IMR-90 (cell line): Measurements from ENCODE around the gene OR6K6. TPM values are rescaled to one million over a fixed set of nuclear protein-coding genes. Genes with fewer than 3 reads are reported as not detected.

Experiments
- ATAC-seq: fragments of 200-7000 bp; cut with Tn5 transposase; 2 replicates; pipeline ENCODE4 v1.9.1; 2020; ENCODE audit warnings: low read depth, mild to moderate bottlenecking, moderate library complexity
- BruUV-seq: library from RNA; stranded (reverse); fragments of 400-500 nt; replicated peaks from 2 replicates; lab custom pipeline; 2021; lab: Mats Ljungman, UMichigan
- CTCF ChIA-PET: fragments of 300-600 bp; formaldehyde crosslinking; extraction: SDS; loops from one replicate; lab custom pipeline; 2021; ENCODE audit warnings: antibody characterized with exemption; lab: Yijun Ruan, JAX
- POLR2A ChIA-PET: fragments of 300-600 bp; sonication (Branson Sonifier 250); formaldehyde crosslinking; loops from one replicate; lab custom pipeline; 2022; ENCODE audit warnings: antibody characterized with exemption; ENCODE audit not compliant: unreplicated experiment; lab: Charles Lee
- DNase-seq: peaks from one replicate; pipeline ENCODE4 v3.0.0; 2013
- H2AFZ ChIP-seq: replicated peaks from 2 replicates; pipeline ENCODE3; 2013; ENCODE audit warnings: low read length, mild to moderate bottlenecking; ENCODE audit not compliant: poor library complexity
- H2AK5ac ChIP-seq: 2 replicates; pipeline ENCODE4 v1.6.1; 2013; ENCODE audit warnings: low read depth, low read length, inconsistent platforms
- H2AK9ac ChIP-seq: replicated peaks from 2 replicates; pipeline ENCODE3; 2013; ENCODE audit warnings: mild to moderate bottlenecking, low read depth, low read length, moderate library complexity; ENCODE audit not compliant: poor library complexity
- H2BK120ac ChIP-seq: 2 replicates; pipeline ENCODE4 v1.6.1; 2013; ENCODE audit warnings: low read depth, low read length, inconsistent platforms
- H2BK15ac ChIP-seq: 3 replicates; pipeline ENCODE4 v1.6.1; 2013; ENCODE audit warnings: low read depth, low read length, inconsistent platforms
- H2BK20ac ChIP-seq: 2 replicates; pipeline ENCODE4 v1.6.1; 2013; ENCODE audit warnings: low read depth, mild to moderate bottlenecking, inconsistent platforms, low read length, moderate library complexity
- H2BK5ac ChIP-seq: 2 replicates; pipeline ENCODE4 v1.6.1; 2013; ENCODE audit warnings: mild to moderate bottlenecking, low read depth, low read length, inconsistent platforms; ENCODE audit not compliant: poor library complexity, severe bottlenecking
- H3K14ac ChIP-seq: replicated peaks from 2 replicates; pipeline ENCODE4 v1.6.1; 2013; ENCODE audit warnings: low read depth, low read length, inconsistent platforms
- H3K18ac ChIP-seq: 2 replicates; pipeline ENCODE4 v1.6.1; 2013; ENCODE audit warnings: low read depth, low read length, control low read depth
- H3K23ac ChIP-seq: 2 replicates; pipeline ENCODE4 v1.6.1; 2013; ENCODE audit warnings: low read depth, low read length, inconsistent platforms
- H3K27ac ChIP-seq: 2 replicates; pipeline ENCODE4 v1.5.1; 2013; ENCODE audit warnings: mild to moderate bottlenecking, control low read depth, low read length; ENCODE audit not compliant: insufficient read depth
- H3K27me3 ChIP-seq: 2 replicates; pipeline ENCODE4 v1.6.1; 2013; ENCODE audit warnings: low read length; ENCODE audit not compliant: control insufficient read depth, insufficient read depth
- H3K36me3 ChIP-seq: 2 replicates; pipeline ENCODE4 v1.6.1; 2013; ENCODE audit warnings: low read length, mixed read lengths; ENCODE audit not compliant: control insufficient read depth, insufficient read depth
- H3K4ac ChIP-seq: 2 replicates; pipeline ENCODE4 v1.6.1; 2013; ENCODE audit warnings: low read depth, low read length, inconsistent platforms
- H3K4me1 ChIP-seq: 2 replicates; pipeline ENCODE4 v1.6.1; 2013; ENCODE audit warnings: low read length, mixed read lengths; ENCODE audit not compliant: control insufficient read depth, insufficient read depth
- H3K4me2 ChIP-seq: 2 replicates; pipeline ENCODE4 v1.6.1; 2013; ENCODE audit warnings: low read depth, mild to moderate bottlenecking, control low read depth, low read length, moderate library complexity
- H3K4me3 ChIP-seq: 2 replicates; pipeline ENCODE4 v1.5.1; 2013; ENCODE audit warnings: low read depth, mild to moderate bottlenecking, control low read depth, low read length, moderate library complexity; ENCODE audit not compliant: insufficient read depth
- H3K56ac ChIP-seq: 2 replicates; pipeline ENCODE4 v1.6.1; 2013; ENCODE audit warnings: low read length, inconsistent platforms; ENCODE audit not compliant: insufficient read depth; ENCODE audit errors: extremely low read depth
- H3K79me1 ChIP-seq, 2 experiments: 2 replicates each; pipeline ENCODE4 v1.6.1; 2013; ENCODE audit warnings: low read length in 2 of 2, inconsistent platforms in 1 of 2, low read depth in 1 of 2
- H3K9ac ChIP-seq: 2 replicates; pipeline ENCODE4 v1.6.1; 2013; ENCODE audit warnings: low read depth, low read length, control low read depth
- H3K9me1 ChIP-seq: 2 replicates; pipeline ENCODE4 v1.6.1; 2013; ENCODE audit warnings: low read length, inconsistent platforms; ENCODE audit not compliant: insufficient read depth
- H3K9me3 ChIP-seq: 2 replicates; pipeline ENCODE4 v1.6.1; 2013; ENCODE audit warnings: low read length; ENCODE audit not compliant: control insufficient read depth, insufficient read depth
- H4K20me1 ChIP-seq: 2 replicates; pipeline ENCODE4 v1.6.1; 2013; ENCODE audit warnings: low read length, inconsistent platforms; ENCODE audit not compliant: insufficient read depth
- H4K5ac ChIP-seq: 2 replicates; pipeline ENCODE4 v1.6.1; 2013; ENCODE audit warnings: mild to moderate bottlenecking, low read depth, low read length, control low read depth
- H4K8ac ChIP-seq, 2 experiments: 2 replicates each; pipeline ENCODE4 v1.6.1; 2013; ENCODE audit warnings: low read depth in 2 of 2, low read length in 2 of 2, control low read depth in 1 of 2, inconsistent platforms in 1 of 2
- H4K91ac ChIP-seq: 2 replicates; pipeline ENCODE4 v1.6.1; 2013; ENCODE audit warnings: low read depth, low read length, inconsistent platforms; ENCODE audit not compliant: insufficient read depth
- BHLHE40 ChIP-seq: fragments of 150-350 bp; IDR thresholded peaks from 2 replicates; pipeline ENCODE4 v1.6.1; 2016; ENCODE audit warnings: mild to moderate bottlenecking, low read depth, low read length
- CEBPB ChIP-seq: IDR thresholded peaks from 2 replicates; pipeline ENCODE4 v1.6.1; 2012; ENCODE audit warnings: low read depth, low read length, improper control_type of control experiment
- CHD1 ChIP-seq: IDR thresholded peaks from 2 replicates; pipeline ENCODE4 v1.6.1; 2012; ENCODE audit warnings: low read depth, low read length, improper control_type of control experiment
- CTCF ChIP-seq: conservative IDR thresholded peaks from 2 replicates; pipeline ENCODE4 v1.5.1; 2012; ENCODE audit warnings: mild to moderate bottlenecking, low read depth, low read length, improper control_type of control experiment
- FOS ChIP-seq: fragments of 150-350 bp; IDR thresholded peaks from 2 replicates; pipeline ENCODE4 v1.6.1; 2016; ENCODE audit warnings: low read depth, low read length
- MAFK ChIP-seq: IDR thresholded peaks from 2 replicates; pipeline ENCODE4 v1.6.1; 2012; ENCODE audit warnings: low read depth, low read length, improper control_type of control experiment
- MAZ ChIP-seq: IDR thresholded peaks from 2 replicates; pipeline ENCODE4 v1.6.1; 2012; ENCODE audit warnings: low read depth, mild to moderate bottlenecking, low read length, improper control_type of control experiment, moderate library complexity, borderline replicate concordance
- MXI1 ChIP-seq: IDR thresholded peaks from 2 replicates; pipeline ENCODE4 v1.6.1; 2012; ENCODE audit warnings: low read depth, mild to moderate bottlenecking, low read length, moderate library complexity, borderline replicate concordance
- NFE2L2 ChIP-seq: fragments of 150-350 bp; IDR thresholded peaks from 2 replicates; pipeline ENCODE4 v1.6.1; 2016; ENCODE audit warnings: low read depth, mild to moderate bottlenecking, low read length
- POLR2A ChIP-seq: IDR thresholded peaks from 2 replicates; pipeline ENCODE4 v1.6.1; 2012; ENCODE audit warnings: mild to moderate bottlenecking, low read depth, low read length
- RAD21 ChIP-seq: IDR thresholded peaks from 2 replicates; pipeline ENCODE4 v1.6.1; 2012; ENCODE audit warnings: low read length, improper control_type of control experiment
- RCOR1 ChIP-seq: IDR thresholded peaks from 2 replicates; pipeline ENCODE4 v1.6.1; 2012; ENCODE audit warnings: mild to moderate bottlenecking, low read length, improper control_type of control experiment; ENCODE audit not compliant: insufficient replicate concordance
- SMC3 ChIP-seq: fragments of 150-350 bp; IDR thresholded peaks from 2 replicates; pipeline ENCODE4 v1.6.1; 2016; ENCODE audit warnings: low read depth, mild to moderate bottlenecking, antibody characterized with exemption, low read length, moderate library complexity
- USF2 ChIP-seq: fragments of 150-350 bp; IDR thresholded peaks from 2 replicates; pipeline ENCODE4 v1.6.1; 2017; ENCODE audit warnings: mild to moderate bottlenecking, antibody characterized with exemption, low read length, low read depth
- WGBS, 2 experiments: methylation state at CpG; one replicate each; pipeline versions ENCODE4 v1.1.5 to v1.1.7; 2013; ENCODE audit warnings: missing lambda C conversion rate in 2 of 2; ENCODE audit not compliant: insufficient read length in 1 of 2; ENCODE audit errors: extremely low coverage in 2 of 2; 5-methylcytosine and 5-hydroxymethylcytosine counted together
- dilution Hi-C: fragments of 300-500 bp; cut with HindIII; formaldehyde crosslinking; loops from one replicate; pipeline ENCODE4 v1.14.3; 2018; ENCODE audit warnings: low sequenced_read_pairs; ENCODE audit not compliant: unreplicated experiment
- in situ Hi-C: fragments of 300-500 bp; cut with MboI; formaldehyde crosslinking; loops from 3 replicates; pipeline ENCODE4 v1.14.3; 2019; ENCODE audit warnings: low sequenced_read_pairs, inconsistent platforms, mixed read lengths
- intact Hi-C: fragments of 100-400 bp; cut with micrococcal nuclease; formaldehyde crosslinking; loops from 2 replicates; pipeline ENCODE4 v1.10.0; 2022
- polyA plus RNA-seq, 3 experiments: library from polyadenylated mRNA; depleted of rRNA; stranded (reverse); fragments of >200 nt; gene quantifications; 2 replicates each; pipeline ENCODE4 v1.2.3, GENCODE V29; 2012; ENCODE audit warnings: low replicate concordance in 1 of 3
- total RNA-seq: library from RNA; depleted of rRNA; stranded (reverse); fragments of >200 nt; gene quantifications from 2 replicates; pipeline ENCODE4 v1.2.3, GENCODE V29; 2012
- TF ChIP-seq, protein P1 (sequence below): fragments of 150-350 bp; IDR thresholded peaks from 2 replicates; pipeline ENCODE4 v1.6.1; 2016; ENCODE audit warnings: low read depth, mild to moderate bottlenecking, low read length, moderate library complexity, borderline replicate concordance

Gene OR6K6
- total and polyA plus RNA-seq, 2 of the 4 experiments (the other 2 are of a cell fraction): not detected

GRCh38 chr1:158719664-158720063 is 34.9 kb upstream of the OR6K6 start:
- Histone ChIP-seq H4K91ac (no peak overlapping the region), H4K20me1 (no peaks in the 10 kb centered on the region), H4K5ac (no peak overlapping the region), H3K18ac (no peak overlapping the region), H3K56ac (no peak overlapping the region), H3K4me1 (no peaks in the 10 kb centered on the region), H3K9me3 (no peaks in the 10 kb centered on the region), H2BK20ac (no peak overlapping the region), H3K27ac (no peak overlapping the region), H2AK9ac (no peak overlapping the region), H2AK5ac (no peak overlapping the region), H3K9ac (no peak overlapping the region), H2BK120ac (no peak overlapping the region), H3K23ac (no peak overlapping the region), H2BK5ac (no peak overlapping the region), H3K4me2 (no peak overlapping the region), H2BK15ac (no peak overlapping the region), H3K36me3 (no peaks in the 10 kb centered on the region), H3K14ac (no peak overlapping the region), H3K27me3 (no peaks in the 10 kb centered on the region), H3K4ac (no peak overlapping the region), H2AFZ (no peak overlapping the region), H3K9me1 (no peaks in the 10 kb centered on the region), H4K8ac (no peak overlapping the region), H3K4me3 (no peak overlapping the region), H3K79me1 (no peaks in the 10 kb centered on the region)
- WGBS, 2 experiments: no CpG with 5 or more reads among the region's 3 CpGs
- dilution Hi-C loops (no loop called here), in situ Hi-C loops (no loop called here), intact Hi-C loops (no loop called here)
- ChIA-PET POLR2A (no interaction called here), CTCF (no interaction called here)
- ATAC-seq (no peak), DNase-seq (no peak)
- TF ChIP-seq MAZ (no peak), FOS (no peak), RCOR1 (no peak), SMC3 (no peak), CHD1 (no peak), MAFK (no peak), CEBPB (no peak), BHLHE40 (no peak), CTCF (no peak), POLR2A (no peak), MXI1 (no peak), USF2 (no peak), NFE2L2 (no peak), RAD21 (no peak)
- TF ChIP-seq, protein P1, sequence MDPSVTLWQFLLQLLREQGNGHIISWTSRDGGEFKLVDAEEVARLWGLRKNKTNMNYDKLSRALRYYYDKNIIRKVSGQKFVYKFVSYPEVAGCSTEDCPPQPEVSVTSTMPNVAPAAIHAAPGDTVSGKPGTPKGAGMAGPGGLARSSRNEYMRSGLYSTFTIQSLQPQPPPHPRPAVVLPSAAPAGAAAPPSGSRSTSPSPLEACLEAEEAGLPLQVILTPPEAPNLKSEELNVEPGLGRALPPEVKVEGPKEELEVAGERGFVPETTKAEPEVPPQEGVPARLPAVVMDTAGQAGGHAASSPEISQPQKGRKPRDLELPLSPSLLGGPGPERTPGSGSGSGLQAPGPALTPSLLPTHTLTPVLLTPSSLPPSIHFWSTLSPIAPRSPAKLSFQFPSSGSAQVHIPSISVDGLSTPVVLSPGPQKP: no peak
- no TSS peak for BruUV-seq
